ENCODE measurements around the gene EBI3.
A peak's percentile ranks its signal among the peaks of the same experiment; 100 is the strongest.

DNA sequence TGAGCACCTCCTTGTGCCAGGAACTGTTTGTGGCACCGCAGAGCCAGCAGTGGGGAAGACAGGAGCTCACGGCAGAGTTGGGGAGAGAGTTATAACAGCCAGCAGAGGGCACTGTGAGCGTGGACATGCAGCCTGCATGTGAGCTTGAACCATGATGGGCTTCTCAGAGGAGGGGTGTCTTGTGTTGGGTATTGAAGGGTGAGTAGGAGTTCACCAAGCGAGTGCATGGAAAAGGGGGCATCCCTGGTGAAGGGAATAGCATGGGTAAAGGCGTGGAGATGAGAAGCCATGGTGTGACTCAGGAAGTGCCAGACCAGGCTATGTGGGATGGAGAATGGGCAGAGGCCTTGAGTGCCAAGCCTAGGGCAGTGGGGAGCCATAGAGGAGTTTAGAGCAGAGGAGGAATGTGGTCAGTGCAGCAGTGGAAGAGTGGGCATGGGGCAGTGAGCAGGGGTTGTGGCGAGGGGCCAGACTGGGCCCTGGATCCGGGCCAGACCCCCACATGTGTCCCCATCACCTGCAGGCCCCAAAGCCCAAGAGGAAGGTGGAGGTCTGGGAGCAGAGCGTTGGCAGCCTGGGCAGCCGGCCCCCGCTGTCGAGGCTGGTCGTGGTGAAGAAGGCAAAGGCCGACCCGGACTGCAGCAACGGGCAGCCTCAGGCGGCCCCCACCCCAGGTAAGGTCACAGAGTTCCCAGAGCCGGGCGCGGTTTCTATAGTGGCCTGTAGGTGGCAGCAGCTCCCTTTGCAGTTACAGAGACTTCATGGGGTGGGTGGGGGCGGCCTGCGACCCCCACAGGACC lies 38.0 kb downstream of the EBI3 start:
- TF ChIP-seq, protein P1, sequence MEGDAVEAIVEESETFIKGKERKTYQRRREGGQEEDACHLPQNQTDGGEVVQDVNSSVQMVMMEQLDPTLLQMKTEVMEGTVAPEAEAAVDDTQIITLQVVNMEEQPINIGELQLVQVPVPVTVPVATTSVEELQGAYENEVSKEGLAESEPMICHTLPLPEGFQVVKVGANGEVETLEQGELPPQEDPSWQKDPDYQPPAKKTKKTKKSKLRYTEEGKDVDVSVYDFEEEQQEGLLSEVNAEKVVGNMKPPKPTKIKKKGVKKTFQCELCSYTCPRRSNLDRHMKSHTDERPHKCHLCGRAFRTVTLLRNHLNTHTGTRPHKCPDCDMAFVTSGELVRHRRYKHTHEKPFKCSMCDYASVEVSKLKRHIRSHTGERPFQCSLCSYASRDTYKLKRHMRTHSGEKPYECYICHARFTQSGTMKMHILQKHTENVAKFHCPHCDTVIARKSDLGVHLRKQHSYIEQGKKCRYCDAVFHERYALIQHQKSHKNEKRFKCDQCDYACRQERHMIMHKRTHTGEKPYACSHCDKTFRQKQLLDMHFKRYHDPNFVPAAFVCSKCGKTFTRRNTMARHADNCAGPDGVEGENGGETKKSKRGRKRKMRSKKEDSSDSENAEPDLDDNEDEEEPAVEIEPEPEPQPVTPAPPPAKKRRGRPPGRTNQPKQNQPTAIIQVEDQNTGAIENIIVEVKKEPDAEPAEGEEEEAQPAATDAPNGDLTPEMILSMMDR (IDR thresholded peaks at IDR 0.05) = peak; percentile 86
- TF ChIP-seq POLR2AphosphoS5 (IDR thresholded peaks at IDR 0.05; ENCODE audit: low read depth, low read length) = no peak

All from Panc1 (cell line).